ENCODE measurements around the gene FSD2.
"Not testable (repeated sequence)": the region's sequence is repeated elsewhere in the genome, so short reads cannot be mapped to it uniquely, and the experiment has no call there.

The FSD2 gene

DNA sequence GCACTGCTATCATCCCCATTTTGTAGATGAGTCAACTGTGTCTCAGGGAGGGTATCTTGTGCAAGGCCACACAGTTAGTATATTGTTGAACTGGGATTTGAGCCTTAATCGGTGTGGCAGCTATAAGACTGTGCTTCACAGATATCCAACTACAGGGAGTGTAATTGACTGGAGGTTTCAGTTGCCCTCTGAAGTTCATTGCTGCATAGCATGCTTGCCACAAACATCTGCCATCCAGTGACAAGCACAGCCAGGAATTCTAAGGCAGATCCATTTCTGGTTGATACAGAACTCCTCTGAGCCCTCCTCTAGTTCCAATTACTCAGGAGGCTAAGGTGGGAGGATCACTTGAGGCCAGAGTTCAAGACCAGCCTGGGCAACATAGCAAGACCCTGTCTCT lies 16.4 kb downstream of the FSD2 start:
- DNase-seq = no peak

DNA sequence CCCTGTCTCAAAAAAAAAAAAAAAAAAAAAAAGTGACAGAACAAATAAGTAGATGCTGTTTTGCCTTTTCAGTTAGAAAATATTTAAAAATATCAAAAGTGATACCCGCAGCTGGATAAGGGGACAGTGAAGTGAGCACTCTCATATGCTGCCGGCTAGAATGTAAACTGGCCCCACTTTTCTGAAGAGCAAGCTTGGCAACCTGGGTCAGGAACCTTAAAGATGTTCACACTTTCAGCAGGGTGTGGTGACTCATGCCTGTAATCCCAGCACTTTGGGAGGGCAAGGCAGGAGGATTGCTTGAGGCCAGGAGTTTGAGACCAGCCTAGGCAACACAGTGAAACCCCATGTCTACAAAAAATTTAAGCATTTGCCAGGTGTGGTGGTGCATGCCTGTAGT lies 17.4 kb downstream of the FSD2 start:
- no peak for DNase-seq

DNA sequence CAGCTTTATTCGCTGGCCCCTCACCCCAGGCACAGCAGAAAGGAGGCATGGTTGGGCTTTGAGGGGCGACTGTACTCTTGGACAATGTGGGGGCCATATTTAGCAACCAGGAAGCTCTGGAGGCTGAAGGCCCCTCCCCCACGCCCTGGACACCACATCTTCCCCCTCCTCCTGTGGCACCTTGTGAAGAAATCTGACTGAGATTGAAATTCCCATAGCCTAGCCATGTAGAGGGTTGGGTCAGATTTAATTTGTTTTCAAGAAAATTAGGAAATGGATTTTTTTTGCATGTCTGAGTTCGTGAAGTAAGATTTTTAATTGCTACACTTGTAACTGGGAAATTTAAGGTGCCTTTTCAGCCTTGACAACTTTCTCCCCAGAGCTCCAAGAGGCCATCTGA lies 24.5 kb downstream of the FSD2 start:
- no peak for DNase-seq

DNA sequence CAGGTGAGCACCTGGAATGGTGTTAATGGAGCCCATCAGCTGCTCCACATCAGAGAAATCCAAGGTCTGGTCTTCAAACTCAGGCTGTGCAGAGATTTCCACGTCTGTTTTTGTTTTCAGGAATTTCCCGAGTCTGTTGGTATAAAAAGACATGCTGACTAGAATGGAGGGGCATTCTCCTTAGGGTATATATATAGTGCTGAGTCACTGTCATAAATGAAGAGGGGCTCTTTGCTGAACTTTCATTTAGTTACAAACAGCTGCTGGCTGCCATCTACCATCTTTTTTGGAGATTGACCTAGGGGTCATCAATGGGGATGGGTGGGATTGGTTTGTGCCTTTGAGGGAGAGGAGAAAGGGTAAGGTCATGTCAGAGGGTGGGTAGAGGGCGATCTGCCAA lies 27.1 kb downstream of the FSD2 start:
- no peak for DNase-seq

DNA sequence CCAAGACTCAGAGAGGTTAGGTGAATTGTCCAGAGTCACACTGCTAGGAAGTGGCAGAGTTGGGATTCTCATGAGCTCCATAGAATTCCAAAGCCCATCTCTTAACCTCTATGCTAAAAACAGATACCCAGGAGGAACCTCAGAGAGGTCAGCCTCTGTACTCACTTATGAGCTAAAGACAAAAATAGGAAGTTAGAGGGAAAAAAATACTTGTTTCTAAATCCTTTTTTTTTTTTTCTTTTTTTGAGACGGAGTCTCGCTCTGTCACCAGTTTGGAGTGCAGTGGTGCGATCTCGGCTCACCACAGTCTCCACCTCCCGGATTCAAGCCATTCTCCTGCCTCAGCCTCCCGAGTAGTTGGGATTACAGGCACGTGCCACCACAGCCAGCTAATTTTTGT lies 31.4 kb downstream of the FSD2 start:
- DNase-seq = no peak

DNA sequence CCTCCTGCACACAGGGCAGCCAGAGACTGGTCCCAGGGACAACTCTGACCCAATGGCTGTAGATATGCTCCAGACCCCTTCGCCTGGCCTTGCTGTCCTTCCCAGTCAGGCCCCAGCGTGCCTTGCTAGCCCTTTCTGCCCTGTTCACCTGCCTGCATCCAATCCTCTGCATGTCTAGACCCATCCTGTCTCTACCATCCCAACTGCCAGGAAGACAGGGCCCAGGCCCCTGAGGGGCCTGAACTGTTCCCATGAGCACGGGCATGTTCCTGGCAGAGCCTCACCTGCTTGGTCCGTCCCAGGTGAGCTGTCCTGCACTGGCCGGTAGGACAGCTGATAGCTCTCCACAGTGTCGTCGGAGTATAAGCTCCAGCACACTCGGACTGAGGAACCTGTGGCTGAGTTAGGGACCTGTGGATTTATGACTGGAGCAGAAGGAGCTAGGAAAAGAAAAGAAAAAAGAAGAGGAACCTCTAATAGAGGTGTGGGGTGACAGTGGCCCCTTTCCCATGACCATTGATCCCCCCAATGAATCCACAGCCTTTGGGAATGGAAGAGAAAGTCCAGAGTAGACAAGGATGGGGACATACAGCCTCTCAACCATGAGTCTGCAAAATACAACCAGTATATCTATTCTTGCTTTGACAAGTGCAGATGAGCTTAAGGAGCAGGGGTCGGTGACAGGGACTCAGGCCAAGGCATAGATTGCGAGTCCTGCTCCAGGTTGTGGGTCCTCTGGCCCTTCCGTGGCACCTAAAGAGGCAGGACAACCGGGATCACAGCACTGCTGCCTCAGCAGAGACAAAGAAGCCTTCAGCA lies 33.9 kb downstream of the FSD2 start:
- DNase-seq = no peak

DNA sequence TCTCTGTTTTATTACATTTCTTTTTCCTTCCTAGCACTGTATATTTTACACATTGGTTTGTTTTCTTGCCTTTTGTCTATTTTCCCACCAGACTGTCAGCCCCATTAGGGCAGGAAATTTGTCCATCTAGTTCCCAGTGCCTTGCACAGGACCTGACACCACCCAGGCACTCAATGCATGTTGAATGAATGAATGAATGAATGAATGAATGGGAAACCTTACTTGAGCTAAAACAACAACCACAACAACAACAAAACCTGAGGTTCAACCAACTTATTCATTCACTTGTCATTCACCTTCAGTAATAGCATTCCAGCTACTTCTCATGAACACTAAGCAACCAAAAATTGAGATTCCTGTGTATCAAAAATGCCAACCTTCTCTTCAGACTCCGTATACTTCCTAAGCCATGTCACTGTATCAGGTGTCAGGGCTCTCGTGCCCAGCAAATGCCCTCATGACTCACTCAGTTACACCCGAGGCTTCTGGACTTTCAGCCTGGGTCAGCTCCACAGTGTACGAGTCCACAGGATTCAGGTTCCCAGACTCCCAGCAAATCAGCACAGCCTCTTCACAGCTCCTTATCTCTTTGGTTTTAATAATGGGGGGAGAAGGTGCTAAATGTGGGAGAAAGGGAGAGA lies 37.3 kb downstream of the FSD2 start:
- no peak for DNase-seq

DNA sequence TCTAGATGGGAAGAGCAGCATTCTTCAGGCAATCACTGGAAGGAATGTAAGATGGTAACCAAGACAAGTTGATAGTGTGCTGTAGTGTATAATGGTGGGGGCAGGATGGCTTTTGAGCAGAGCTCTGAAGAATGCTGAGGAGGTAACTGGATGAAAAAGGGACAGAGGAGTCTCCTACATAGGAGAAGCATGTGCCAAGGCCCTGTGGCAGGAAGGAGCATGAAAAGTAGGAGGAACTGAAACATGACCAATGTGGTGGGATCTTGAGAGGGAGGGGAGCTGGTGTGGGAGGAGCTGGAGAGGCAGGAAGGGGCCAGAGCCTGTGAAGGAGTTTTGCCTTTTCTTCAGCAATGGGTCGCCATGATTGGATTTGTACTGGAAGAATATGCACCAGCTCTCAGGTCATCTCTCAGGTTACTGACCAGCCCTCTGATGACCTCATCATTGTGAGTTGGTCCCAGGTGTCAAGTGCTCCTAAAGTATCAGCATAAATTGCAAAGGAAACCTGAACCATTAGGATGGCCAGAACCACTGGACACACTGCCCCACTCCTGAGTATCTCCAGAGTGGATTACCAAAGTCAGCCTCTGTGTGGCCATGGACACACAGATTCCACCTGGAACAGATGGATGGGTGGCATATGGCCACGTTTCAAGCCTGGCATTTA lies 38.6 kb downstream of the FSD2 start:
- DNase-seq = no peak

DNA sequence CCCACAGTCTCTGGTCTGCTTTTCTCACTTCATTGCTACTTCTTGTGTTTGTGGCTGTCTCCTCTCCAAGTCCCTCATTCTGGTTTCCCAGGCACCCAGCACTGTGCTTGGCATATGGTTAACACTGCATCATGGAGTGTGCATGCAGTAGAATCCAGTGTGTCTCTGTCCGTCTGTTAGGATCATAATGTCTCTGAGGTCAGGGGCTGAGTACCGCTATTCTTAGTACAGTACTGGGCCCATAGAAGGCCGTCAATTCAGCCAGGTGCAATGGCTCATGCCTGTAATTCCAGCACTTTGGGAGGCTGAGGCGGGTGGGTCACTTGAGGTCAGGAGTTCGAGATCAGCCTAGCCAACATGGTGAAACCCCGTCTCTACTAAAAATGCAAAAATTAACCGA lies 39.7 kb downstream of the FSD2 start:
- not testable (repeated sequence) for DNase-seq

DNA sequence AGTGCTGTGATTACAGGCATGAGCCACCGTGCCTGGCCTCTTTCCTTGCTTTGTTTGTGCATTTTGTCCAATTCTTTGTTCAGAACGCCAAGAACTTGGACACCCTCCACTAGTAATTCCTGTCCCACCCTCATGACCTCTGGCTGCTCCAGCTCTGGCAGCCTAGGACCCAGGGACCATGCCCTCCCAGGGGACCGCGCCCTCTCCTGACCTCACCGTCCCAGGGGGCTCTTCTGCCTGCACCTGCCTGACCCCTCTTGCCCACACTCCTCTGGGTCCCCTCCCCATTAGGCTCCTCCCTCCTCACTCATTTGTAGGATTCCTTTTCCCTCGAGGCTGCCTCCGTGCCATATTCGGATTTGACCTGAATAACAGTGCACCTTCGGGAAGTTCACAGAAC lies 41.1 kb downstream of the FSD2 start:
- no peak for DNase-seq

DNA sequence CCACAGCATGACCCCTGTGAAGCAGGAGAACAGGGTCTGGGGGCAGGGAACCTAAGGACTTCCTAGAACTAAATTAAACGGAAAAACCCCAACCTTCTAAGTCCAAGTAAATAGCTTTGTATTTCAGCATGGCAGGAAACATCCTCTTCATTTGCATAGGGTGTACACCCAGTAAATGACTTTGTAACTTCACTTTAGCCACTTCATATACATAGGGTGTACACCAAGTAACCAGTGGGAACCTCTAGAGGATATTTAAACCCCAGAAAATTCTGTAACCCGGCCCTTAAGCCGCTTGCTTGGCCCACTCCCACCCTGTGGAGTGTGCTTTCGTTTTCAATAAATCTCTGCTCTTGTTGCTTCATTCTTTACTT lies 41.8 kb downstream of the FSD2 start:
- no peak for DNase-seq

DNA sequence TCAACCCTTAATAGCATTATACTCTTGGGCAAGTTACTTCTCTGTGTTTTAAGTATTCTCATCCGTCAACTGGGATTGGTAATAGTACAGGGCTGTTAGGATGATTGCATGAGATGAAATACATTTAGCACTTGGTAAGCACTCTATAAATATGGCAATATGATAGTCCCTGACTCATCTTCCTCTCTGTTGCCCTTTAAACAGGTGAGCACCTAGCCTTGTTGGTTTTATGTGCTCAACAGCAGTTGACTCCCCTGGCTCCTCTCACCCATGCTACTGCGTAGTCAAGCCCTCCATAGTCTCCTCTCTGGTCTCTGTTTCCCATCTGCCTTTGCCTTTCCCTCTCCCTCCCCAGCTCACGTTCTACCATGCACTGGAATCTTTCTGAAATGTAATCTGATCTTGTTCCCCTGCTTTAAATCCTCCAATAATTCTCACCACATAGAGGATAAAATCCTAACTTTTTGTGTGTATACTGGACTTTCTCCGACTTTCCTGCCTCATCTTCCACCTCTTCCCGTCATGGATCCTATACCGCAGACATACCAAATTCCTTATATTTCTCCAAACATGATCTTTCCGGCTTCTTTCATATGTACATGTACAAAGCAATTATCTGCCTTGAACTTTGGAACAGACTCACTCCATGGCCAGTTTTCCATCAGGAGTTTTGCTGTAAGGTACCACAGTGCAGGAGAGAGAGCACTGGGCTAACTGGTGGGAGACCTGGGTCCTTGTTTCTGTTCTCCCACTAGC lies 42.3 kb downstream of the FSD2 start:
- no peak for DNase-seq

DNA sequence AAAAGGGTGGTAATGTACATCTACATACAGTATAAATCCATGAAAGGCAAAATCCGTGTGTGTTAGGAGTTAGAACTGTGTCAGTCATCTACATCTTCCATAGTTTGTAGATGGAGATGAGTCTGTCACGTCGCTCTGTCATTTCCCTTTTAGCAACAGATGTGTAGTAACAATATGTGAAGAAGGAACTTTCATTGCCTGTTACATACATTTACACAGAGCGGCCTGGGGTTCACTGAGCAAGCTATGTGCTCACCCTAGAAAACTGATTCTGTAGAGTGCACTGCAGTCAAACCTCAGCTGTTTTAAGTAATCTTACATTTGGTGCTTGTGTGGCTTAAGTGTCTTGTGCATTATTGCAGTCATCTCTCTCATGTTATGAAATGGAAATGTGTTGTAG lies 54.6 kb downstream of the FSD2 start:
- peak; percentile 33 for DNase-seq

DNA sequence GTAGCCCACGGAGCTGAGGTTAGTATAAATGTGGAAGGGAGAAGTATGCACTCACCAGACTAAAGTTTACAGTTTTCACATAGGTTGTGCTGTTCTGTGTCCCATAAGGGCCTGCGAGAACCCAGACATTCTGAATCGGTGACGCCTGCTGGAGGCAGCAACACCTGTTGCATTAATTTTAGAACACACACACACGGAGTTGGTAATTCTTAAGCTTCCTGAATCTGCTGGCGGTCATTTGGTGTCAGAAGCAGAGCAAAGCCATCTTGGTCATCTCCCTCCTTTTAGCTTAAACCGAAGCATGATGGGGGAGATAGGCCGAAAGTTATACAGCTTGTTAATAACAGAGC lies 55.1 kb downstream of the FSD2 start:
- no peak for DNase-seq

DNA sequence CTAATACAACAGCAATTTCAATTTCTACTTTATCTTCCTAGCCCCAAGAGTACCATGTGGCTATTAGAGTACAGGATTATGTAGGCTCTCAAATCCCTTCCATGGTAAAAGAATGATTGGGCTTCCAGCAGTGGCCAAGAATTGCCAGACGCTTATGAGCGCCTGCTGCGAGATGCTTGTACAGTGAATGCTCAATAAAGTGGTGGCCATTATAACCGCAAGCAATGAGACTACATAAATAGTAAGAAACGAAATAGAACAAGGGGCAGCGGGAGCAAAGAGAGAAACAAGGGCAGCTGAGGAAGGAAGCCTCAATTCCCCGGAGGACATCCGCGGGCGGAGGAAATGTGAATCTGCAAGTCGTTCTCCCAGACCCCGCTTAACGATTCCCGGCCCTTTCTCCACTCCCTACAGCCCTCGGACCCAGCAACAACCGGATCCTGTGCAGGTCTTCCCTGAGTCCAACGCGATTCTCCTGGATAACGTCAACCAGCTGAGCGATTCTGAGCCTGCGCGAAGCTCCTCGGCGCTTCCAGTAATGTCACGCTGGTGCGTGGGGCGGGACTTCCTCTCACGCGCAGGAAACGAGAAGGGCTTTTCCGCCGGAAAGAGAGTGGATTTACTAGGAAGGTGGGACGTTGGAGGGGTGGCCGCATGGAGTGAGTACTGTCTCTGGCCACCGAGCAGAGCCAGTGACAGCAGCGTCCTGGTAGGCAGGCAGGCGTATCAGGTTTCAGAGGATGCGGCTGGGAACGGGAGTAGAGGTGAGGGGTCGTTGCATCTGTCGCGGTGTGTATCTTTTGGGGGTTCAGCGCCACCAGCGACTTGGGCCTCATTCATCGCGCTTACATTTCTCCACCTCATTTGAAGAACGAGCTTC lies 55.7 kb downstream of the FSD2 start:
- DNase-seq = peak; percentile 61

DNA sequence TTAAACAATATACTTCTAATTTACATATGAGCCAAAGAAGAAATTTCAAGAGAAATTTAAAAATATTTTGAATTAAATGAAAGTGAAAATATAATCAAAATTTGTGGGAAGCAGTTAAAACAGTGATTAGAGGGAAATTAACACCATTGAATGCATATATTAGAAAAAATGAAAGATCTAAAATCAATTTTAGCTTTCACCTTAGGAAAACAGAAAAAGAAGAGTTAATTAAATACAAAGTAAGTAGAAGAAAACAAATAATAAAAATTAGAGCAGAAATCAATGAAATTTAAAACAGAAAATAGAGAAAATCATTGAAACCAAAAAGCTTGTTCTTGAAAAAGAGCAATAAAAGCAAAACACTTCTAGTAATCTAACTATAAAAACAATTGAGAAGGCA lies 57.6 kb downstream of the FSD2 start:
- no peak for DNase-seq

DNA sequence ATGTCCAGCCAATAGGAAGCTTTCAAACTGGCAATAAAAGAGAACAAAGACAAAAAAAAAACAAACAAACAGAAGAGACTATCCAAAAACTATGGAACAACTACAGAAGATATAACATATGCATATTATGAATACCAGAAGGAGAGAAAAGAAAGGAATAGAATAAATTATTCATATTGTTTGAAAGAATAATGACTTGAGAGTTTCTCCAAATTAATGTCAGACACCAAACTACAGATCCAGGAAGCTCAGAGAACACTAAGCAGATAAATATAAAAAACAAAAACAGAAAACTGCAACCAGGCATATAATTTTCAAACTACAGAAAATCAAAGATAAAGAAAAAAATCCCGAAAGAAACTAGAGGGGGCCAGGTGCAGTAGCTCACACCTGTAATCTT lies 62.1 kb downstream of the FSD2 start:
- no peak for DNase-seq

DNA sequence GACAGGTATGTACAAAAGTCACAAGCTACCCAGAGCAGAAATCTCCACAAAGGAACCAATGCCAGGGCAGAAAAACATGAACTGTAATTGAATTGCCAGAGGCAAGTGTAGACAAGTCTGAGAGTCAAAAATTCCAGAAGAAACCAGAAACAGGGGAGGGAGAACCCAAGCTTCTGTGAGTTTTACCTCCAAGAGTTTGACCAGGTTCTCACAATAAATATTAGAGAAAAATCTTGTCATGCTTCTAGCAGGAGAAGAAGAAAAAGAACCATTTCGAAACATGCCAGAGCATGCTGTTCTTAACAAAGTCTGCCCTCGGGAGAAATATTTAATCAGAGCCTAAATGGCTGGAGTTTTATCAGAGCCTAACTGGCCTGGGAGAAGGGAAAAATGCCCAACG lies 63.7 kb downstream of the FSD2 start:
- DNase-seq = no peak

DNA sequence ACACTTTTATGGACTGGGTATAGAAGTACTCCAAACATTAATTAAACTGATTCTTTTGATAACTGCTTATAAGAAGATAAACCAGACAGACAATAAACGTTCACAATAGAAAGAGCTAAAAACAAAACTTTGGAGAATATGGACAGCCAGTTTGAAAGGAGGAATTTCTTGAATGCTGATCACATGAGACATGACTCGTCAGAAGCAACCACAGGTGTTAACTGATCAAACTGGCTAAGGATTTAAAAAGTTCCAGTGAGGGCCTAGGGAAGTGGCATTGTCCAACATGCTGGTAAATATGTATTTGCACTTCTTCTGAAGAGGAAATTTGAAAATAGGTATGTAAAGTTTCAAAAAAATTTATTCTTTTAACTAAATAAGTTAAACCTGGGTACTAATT lies 66.8 kb downstream of the FSD2 start:
- DNase-seq = no peak

DNA sequence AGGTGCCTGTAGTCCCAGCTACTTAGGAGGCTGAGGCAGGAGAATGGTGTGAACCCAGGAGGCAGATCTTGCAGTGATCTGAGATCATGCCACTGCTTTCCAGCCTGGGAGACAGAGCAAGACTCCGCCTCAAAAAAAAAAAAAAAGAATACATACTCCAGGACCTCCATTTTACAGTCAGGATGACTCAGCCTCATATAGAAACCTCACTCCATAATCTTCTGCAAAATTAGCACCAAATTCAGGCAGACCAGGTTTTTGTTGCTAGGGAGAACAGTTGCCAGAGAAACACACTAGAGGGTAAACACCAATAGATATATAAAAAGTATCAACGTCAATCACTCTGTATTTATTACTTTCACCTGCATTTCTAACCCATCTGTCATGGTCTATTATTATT lies 67.9 kb downstream of the FSD2 start:
- DNase-seq = no peak

DNA sequence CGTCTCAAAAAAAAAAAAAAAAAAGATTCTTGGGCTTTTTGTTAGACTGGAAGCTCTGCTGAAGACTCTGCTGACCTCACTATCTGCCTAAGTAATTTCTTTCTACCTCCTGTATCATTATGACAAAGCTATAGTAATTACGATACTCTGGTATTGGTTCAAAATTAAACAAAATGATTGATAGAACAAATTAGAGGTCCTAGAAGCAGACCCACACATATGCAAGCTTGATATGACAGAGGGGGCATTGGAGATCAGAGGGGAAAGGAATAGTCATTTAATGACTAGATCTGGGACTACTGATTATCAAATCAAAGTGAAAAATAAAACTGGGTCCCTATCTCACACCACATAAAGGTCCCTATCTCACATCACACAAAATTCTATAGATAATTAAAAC lies 74.3 kb downstream of the FSD2 start:
- no peak for DNase-seq

DNA sequence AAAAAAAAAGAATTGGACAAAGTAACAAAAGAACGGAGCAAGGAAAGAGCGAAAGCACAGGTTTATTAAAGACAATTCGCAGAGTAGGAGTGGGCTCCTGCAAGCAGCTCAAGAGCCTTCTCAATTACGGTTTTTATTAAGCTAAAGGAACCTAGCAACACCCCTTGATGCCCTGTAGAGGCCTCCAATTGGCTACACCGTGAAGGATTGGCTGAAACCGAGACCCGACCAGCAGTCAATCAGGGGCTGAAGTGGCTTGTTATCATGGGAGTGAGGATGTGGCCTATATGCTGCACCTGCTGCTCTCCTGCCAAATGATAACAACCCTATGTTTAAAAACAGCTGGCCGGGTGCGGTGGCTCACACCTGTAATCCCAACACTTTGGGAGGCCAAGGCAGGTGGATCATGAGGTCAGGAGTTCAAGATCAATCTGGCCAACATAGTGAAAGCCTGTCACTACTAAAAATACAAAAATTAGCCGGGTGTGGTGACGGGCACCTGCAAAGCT lies 75.8 kb downstream of the FSD2 start:
- DNase-seq = no peak

DNA sequence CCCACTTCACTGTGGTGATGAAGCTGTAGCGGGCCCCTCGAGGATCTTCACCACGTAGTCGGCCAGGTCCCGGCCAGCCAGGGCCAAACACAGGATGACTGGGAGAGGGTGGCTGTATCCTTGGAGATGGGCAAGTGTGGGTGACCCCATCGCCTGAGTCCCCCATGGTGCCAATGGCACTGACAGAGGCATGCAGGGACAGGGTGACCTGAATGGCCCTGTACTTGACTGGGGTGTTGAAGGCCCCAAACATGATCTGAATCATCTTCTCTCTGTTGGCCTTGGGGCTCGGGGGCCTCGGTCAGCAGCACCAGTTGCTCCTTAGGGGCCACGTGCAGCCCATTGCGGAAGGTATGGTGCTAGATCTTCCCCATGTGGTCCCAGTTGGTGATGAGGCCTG lies 79.1 kb downstream of the FSD2 start:
- DNase-seq = no peak
